ENCODE measurements around the gene PMM1.

Gene PMM1

GRCh38 chr22:41579297-41579996 lies 10.2 kb downstream of the PMM1 start:
- H3K4me3 ChIP-seq, result no peak overlapping the region
- H3K4me1 ChIP-seq, result peaks cover 0 to 15% (median 11%) of the 10 kb centered on the region in 4 donors
- H3K27me3 ChIP-seq, result no peaks in the 10 kb centered on the region
- H3K36me3 ChIP-seq, result peaks cover 15 to 100% (median 62%) of the 10 kb centered on the region in 3 donors
- intact Hi-C loops (cut with DNase I; ENCODE audit: low total_unique reads), result no loop called here
- H3K27ac ChIP-seq, result no peak overlapping the region
- H3K9me3 ChIP-seq, result no peaks in the 10 kb centered on the region
- DNase-seq, result no peak
- TF ChIP-seq CTCF (IDR thresholded peaks at IDR 0.05), result no peak

- no peaks in the 10 kb centered on the region for H3K27me3 ChIP-seq
- peak overlapping the region in 1 of 2 donors; percentile 66 for H3K27ac ChIP-seq
- no peak for TF ChIP-seq CTCF (IDR thresholded peaks at IDR 0.05)
- H3K4me1 ChIP-seq, result peaks cover 0 to 18% (median 12%) of the 10 kb centered on the region in 4 donors
- no peak for DNase-seq
- no peaks in the 10 kb centered on the region for H3K9me3 ChIP-seq
- peaks cover 13 to 100% (median 57%) of the 10 kb centered on the region in 3 donors for H3K36me3 ChIP-seq
- intact Hi-C loops (cut with DNase I; ENCODE audit: low total_unique reads), result no loop called here
- no peak overlapping the region for H3K4me3 ChIP-seq
These were observed 10.8 kb downstream of the PMM1 start for GRCh38 chr22:41578818-41579217.

- H3K9me3 ChIP-seq, result no peaks in the 10 kb centered on the region
- no peak for DNase-seq
- no peaks in the 10 kb centered on the region for H3K27me3 ChIP-seq
- peak overlapping the region in 1 of 2 donors; percentile 66 for H3K27ac ChIP-seq
- H3K4me3 ChIP-seq, result no peak overlapping the region
- H3K4me1 ChIP-seq, result peaks cover 0 to 18% (median 12%) of the 10 kb centered on the region in 4 donors
- intact Hi-C loops (cut with DNase I; ENCODE audit: low total_unique reads), result no loop called here
- no peak for TF ChIP-seq CTCF (IDR thresholded peaks at IDR 0.05)
- peaks cover 10 to 94% (median 57%) of the 10 kb centered on the region in 3 donors for H3K36me3 ChIP-seq
These were observed 11.5 kb downstream of the PMM1 start for GRCh38 chr22:41578114-41578513.

- H3K4me1 ChIP-seq, result peaks cover 0 to 18% (median 12%) of the 10 kb centered on the region in 4 donors
- H3K27me3 ChIP-seq, result no peaks in the 10 kb centered on the region
- no peak overlapping the region for H3K4me3 ChIP-seq
- H3K9me3 ChIP-seq, result no peaks in the 10 kb centered on the region
- peak overlapping the region; percentile 65 to 66 for H3K27ac ChIP-seq
- intact Hi-C loops (cut with DNase I; ENCODE audit: low total_unique reads), result no loop called here
- peak; percentile 62 to 84 for TF ChIP-seq CTCF (IDR thresholded peaks at IDR 0.05)
- DNase-seq, result peak; percentile 47 to 82
- H3K36me3 ChIP-seq, result peaks cover 13 to 92% (median 55%) of the 10 kb centered on the region in 3 donors
These were observed 12.8 kb downstream of the PMM1 start for GRCh38 chr22:41576877-41577276.

GRCh38 chr22:41575533-41575932 lies 14.1 kb downstream of the PMM1 start:
- Histone ChIP-seq H3K4me1 (peaks cover 0 to 19% (median 12%) of the 10 kb centered on the region in 4 donors), H3K9me3 (no peaks in the 10 kb centered on the region), H3K36me3 (peaks cover 16 to 84% (median 50%) of the 10 kb centered on the region in 3 donors), H3K4me3 (no peak overlapping the region), H3K27ac (peak overlapping the region; percentile 65 to 66), H3K27me3 (no peaks in the 10 kb centered on the region)
- intact Hi-C loops (cut with DNase I; ENCODE audit: low total_unique reads), result no loop called here
- no peak for TF ChIP-seq CTCF (IDR thresholded peaks at IDR 0.05)
- no peak for DNase-seq

Data from tibial artery (tissue), 4 donors.